NCI-H526 (cell line): Measurements from ENCODE around the gene ROBO3.

Experiments
- DNase-seq, 2 experiments: peaks; one replicate each; lab custom pipeline; 2025; lab: John Stamatoyannopoulos, UW

ROBO3 gene

DNA sequence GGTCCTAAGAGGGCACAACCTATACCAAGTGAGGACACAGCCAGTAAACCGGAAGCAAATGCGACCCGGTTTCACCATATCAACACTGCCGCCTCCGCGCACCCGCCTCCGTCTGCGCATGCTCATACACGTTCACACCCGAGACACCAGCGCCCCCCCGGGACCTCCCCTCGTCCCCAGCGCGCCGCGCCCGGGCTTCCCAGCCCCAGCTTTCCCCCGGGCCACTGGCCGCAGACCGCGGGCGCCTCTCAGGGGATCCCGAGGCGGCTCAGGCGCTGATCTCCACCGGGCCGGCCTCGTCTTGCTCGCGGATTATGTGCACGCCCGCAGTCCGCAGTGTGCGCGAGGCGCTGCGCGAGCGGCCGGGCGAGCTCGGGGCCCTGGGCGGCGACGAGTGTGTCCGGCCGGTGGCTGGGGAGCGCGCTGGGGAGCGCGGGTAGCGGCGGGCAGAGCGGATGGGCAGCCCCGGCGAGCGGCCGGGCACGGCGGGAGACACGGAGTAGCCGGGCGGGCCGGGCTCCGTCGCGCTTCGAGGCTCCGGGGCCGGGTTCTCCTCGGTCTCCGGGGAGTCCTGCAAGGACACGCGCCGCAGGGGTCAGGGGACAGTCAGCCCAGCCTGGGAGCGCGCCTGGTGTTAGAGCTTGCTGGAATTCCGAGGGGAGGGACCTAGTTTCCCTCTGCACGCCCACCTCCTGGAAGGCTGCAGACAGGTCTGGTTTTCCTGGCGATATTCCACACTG lies 55.8 kb downstream of the ROBO3 start:
- DNase-seq: peak in 1 of 2 experiments; percentile 60

DNA sequence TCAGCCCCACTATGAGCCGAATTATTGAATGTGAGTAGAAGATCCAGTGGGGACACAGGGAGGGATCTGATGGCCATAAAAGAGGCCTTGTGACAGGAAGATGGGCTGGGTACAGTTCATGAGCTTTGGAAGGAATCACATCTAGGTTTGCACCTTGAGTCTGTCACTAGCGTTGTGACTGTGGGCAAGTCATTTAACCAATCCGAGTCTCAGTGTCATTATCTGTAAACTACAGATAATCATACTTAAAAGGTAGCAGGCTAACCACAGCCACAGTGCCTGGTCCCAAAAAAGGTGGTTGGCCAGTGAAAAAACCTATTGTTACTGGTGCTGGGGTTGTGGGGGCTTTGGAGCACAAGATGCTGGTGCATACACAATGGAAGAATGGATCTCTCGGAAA lies 57.6 kb downstream of the ROBO3 start:
- no peak for DNase-seq

DNA sequence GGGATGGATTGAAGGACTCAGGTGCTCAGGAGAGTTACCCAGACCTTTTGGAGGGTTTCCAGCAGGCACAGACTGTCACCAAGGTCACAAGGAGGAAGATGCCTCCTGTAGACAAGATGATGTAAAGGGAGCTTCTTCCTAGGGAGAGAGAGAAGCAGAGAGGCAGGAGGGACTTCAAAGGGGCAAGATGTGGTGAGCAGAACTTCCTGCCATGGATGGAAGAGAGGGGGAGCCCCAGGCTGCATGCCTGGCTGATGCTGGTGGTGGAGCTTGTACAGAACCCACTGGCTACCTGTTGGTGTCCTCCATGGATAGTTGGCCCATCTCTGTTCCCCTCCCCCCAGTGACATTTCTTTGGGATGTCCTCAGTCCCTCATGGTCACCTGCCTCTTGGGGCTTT lies 58.1 kb downstream of the ROBO3 start:
- DNase-seq: no peak

DNA sequence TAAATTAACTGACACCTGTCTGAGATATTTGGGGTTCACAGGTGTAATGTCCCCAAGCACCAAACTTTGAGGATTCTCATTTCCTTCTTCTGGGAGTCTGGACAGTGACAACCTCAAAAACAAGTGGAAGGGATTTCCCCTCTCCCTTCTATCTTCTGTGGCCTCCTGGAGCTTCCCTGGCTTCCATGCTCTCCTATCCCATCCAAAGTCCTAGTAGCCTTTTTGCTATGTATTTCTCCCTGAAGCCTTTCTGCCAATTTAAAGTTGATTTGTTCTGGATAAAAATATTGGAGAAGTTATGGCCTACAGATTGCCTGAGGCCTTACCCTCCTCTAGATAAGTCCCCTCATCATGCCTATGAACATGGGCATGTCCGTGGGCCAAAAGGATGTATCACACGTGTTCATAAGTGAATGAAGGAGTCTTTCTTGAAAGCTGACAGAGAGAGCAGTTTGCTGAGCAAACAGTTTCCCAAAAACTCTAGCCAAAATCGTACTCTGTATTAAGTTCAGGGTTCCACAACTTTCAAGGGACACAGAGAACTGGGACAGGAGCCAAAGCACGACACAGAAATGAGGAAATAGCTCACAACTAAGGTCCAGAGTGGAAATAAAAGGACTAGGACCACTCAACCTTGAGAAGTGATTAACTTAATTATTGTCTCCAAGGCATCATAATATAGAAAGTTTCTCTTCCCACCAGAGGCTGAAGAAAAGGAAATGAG lies 63.9 kb downstream of the ROBO3 start:
- DNase-seq: no peak

DNA sequence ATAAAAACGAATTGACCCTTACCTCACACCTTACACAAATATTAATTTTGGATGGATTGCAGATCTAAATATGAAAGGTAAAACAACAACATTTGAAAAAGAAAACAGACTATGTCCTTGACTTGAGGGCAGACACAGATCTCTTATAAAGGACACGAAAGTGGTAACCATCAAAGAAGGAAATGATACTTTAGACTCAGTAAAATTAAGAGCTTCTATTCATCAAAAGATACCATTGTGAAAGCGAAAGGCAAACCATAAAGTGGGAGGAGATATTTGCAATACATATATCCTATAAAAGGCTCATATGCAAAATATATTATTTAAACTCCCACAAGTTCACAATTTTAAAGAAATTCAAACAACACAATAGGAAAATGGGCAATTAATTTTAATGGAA lies 65.6 kb downstream of the ROBO3 start:
- no peak for DNase-seq
